Stimulated activated CD8-positive, alpha-beta memory T cell treated with anti-CD3 and anti-CD28 coated beads, Interleukin-7, amount 100 ng/mL, for 24 hours (primary cell): Measurements from ENCODE around the gene TGFBR1.

Experiments used
- DNase-seq: peaks from one replicate; pipeline ENCODE4 v3.0.0-alpha.2; 2020; ENCODE audit warnings: low read depth

Gene TGFBR1

DNA sequence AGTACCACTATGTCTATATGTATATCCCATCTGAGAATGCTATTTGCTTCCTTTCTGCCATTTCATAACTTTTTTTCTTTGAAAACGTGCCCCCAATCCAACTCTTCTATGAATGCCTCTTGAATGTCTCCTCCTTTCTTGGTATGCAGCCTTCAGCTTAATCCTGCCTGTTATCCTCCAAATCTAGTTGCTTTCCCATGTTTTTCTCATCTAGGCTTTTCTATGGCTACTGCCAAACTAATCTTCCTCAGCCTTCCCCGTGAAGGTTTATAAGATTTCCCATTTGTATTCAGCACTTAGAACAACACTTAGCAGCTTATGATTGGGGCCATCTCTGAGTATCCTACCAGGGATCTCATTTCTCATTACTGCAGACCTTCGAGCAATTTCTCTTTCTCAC lies 2.5 kb downstream of the TGFBR1 start:
- no peak for DNase-seq

DNA sequence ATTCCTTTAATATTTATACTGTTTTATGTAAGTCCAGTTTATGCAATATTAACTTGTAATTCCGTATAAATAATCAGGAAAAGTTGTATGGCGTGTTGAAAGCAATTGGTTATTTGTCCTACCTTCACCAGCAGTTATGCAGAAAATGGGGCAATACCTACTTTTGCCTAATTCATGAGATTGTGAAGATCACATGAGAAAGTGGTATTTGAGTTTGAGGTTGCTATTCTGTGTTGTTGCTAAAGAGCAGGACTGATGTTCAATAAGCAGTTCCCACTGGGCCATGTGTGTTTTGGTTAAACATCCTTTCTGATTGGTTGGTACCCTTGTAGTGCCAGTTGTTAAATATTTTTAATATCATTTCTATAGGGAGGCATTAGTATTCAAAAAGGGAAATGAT lies 3.2 kb downstream of the TGFBR1 start:
- DNase-seq: no peak

DNA sequence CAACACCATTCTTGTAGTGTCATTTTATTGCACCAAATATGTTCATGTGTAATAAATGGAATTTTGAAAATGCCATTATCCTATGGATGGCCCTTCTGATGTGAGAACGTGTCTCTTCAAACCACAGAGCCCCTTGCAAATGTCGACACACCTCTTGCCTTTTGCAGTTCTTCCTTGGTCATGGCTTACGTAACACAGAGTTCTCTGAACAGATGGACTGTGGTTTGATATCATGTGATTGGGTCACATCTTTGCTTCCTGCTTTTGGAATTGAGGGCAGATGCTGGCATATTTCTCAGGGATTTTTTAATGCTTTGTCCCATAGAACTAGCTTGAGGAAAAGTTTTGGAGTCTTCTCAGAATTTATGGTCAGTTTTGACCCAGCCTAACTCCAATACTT lies 4.6 kb downstream of the TGFBR1 start:
- DNase-seq: no peak

DNA sequence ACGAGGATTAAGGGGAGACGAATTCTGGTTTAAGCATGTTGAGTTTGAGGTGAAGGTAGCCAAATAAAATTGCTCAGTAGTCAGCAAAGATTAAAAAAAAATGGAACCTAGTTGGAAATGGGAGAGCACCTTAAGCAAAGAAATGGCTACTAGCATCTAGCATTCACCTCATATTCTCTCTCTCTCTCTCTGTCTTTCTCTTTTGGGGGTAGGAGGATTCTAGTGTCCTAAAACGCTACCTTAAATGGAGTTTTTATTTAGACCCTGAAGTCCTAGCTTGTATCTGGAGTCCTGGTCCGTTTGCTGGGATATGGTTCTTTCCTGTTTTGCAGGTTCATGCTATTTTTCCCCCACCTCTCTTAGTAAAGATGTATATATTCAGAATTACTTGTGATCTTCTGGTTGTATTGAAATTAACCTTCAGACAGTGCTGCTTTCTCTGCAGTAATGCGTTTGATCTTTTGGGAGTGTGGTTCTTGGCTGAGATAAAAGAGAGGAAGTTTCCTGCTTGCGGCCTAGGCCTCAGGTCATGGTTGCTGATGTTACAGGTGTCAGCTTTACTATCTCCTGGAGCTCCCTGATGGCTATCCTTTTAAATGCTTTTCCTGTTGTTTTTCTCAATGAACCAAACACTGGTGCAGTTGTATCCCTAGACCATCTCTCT lies 8.0 kb downstream of the TGFBR1 start:
- DNase-seq: no peak

DNA sequence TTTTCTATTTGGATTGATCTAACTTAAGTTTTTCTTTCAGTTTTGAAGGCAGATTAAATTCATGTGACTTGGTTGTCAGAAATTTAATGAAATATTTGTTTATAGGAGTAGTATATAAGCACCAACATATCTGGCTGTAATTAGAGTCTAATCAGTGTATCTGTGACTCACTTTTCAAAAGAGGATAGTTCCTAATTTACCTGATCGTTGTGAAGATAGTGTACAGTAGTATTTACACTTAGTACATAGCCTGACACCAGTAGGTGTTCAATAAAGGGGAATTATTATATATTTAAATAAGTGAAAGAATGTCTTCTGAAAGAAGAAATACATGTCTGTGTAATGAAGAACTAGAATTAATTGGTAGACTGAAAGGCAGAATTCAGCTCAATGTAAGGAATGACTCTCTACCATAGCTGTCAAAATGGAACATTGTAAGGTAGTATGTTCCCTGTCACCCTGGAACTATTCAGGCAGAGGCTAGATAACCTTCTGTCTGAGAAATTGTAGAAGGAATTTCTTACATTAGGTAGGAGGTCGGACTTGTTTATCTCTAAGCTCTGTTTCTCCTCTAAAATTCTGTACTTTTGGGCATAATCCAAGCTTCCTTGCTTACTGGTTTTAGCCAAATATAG lies 8.6 kb downstream of the TGFBR1 start:
- DNase-seq: no peak

DNA sequence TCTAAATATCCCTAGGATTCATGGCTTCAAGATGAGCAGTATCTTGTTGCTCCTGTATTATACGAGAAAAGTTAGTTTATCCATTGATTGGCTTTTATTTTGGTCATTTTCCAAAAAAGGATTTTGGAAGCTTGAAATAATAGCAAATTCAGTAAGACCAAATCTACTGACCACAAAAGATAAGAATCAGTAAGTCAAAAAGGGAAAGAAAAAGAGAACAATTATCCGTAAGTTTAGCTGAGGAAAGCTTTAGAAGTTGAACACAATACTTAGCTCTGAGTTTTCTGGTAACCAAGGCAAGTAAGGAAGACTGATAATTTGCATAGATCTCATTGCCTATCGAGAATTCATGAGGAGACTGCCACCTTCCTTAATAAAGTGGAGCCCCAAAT lies 9.1 kb downstream of the TGFBR1 start:
- no peak for DNase-seq

DNA sequence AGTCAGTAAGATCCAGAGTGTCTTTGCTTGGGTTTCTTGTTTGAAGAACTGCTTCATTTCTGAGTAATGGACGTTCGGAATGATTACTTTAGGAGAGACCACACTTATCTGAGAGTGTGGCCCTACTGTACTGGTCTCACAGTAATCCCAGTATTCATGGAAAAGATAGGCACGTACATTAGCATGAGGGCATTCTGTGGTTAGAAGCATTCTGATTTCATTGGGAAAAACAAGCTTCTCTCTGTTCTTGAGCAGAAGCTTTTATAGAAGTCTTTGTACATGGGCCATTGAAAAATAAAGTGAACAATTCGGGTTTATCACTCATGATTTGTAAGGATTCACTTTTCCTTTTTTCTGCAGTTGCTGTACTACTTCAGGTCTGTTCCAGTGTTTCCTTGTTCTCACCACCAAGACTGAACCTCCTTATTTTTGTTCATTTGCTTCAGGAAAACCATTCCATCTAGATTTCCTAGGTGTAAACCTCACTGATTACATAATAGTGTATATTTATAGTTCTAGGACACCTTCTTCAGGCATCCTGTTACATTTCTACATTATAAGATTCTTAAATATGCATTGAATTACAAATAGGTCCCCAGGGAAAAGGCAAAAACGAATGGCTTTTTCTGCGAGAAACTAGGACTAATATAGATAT lies 10.1 kb downstream of the TGFBR1 start:
- DNase-seq: no peak

DNA sequence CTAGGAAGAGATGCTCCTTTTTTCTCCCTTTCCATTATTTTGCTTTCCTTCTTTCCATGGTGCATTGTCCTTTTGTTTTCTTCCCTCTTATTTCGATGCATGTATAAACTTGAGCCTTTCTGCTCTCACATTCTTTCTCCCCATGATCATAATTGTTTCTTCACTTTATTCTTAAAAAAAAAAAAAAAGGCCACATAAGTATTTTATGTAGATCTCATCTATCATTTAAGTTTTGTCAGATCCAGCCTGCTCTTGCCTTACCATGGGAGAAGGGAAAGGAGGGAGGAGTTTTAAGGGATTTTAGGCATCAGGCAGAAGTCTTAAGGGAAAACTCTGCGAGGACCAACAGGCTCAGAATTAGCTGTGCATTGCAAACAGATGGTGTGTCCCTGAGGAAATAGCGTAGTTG lies 11.1 kb downstream of the TGFBR1 start:
- DNase-seq: no peak

DNA sequence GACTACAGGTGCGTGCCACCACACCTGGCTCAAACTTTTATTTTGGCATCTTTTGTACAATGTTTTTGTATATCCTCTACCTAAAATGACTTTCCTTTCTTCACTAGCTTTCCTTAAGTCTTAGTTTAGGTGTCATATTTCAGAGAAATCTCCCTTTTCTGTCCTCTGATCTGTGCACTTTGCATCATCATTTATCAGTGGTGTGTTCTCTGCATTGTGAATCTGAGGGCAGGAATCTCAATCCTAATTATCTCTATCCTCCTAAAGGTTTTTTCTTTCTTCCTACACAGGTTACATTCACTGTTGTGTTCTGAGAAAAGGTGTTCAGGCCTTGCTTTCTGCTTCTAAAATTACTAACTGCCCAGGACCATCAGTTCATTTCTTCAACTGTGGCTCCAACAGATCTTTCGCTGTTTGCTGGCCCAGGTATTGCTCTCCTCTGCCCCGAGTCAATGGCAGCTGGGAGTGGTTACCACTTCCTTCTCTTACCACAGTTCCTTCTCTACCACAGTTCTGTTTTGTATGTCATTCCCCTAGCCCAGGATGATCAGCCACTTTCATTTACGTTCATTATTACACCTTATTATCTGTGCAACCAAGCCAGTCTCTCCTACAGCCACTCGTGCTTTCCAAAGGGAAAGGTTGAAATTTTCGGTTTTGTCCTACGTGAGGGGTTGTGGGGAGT lies 14.0 kb downstream of the TGFBR1 start:
- no peak for DNase-seq

DNA sequence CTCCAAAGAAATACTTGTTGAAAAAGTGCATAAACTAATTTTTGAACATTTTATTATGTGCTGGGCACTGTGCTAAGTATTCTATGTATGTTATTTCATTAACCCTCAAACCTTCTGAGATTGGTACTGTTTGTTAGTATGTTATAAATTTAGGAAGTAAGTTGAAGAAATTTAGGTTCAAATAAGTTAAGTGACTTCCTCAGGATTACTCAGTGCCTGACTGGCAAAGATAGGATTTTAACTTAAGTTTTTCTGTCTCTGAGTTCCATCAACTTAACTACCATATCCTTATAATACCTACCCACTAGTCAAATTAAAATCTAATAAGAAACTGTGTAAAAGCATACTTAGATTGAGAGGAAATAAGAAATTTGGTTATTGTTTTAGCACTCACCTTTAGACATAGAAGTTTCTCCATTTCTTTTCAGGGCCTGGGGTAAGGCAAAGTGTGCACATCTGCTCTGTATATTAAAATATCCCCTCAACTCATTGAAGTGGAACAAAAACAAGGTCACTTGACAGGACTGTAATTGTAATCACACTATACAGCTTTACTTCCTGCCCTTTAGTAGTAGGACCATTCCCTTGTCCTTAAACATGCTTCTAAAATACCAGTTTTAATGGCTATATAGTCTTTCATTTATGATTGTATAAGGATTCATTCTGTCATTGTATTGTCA lies 15.2 kb downstream of the TGFBR1 start:
- DNase-seq: no peak

DNA sequence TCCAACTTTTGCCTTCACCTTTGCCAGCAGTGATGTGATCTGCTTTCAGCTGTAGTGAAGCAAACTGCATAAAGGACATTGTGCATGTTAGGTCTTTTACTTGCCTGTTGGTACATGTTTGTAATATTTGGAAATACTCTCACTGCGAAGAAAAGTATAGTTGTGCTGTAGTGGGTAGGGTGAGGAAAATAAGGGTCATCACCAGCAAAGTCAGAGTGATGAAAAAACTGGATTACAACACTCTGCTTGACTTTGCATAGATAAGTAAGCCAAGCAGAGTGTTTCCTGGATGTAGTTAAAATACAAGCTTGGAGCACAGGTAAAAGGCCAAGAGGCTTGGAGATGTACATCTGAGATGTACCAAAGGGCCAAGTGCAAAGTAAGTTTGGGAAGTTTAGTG lies 16.7 kb downstream of the TGFBR1 start:
- no peak for DNase-seq

DNA sequence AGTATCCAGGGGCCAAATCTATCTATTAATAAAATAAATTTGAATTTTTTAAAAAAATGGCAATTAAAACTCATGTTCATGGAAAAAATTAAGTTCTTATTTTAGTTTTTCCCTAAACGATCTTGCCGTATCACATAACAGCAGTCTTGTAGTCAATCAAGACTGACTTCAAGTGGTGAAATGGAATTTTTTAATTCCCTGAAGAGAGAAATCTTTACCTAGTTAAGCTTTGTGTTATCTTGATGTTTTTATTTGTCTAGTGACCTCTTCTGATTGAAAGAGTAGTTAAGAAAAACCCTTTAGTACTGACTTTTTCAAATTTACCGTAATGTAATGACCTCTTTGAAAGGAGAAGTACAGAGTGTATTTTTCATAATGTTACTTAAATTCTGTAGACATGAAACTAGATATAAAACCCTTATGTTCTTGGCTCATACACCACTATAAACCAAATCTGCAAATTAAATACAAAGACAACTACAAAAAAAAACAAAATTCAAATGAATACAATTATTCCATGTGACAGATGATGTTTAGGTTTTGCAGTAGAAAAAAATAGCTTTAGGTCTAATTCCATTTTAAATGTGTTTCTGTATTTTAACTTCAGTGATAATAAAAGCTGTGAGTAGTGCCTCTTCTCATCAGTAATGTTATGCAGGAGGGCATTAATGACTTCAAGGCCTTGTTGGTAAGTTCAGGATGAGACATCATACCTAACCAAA lies 19.8 kb downstream of the TGFBR1 start:
- no peak for DNase-seq

DNA sequence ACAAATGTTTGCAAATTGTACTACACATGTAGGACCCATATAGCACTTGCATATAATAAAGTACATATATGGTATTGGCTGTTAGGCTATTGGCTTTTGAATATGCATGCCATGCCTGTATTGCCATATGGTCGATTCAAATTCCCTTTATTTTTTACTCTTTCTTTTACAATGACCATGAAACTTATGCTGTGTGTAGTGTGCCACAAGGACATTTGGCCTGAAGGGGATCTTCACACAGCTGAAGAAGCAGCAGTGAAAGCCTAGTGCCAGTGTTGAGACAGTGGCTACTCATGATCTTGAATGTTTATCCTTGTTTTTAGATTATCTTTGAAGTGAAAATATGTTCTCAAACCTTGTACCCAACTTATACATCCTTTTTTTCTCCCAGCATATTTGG lies 20.5 kb downstream of the TGFBR1 start:
- no peak for DNase-seq

DNA sequence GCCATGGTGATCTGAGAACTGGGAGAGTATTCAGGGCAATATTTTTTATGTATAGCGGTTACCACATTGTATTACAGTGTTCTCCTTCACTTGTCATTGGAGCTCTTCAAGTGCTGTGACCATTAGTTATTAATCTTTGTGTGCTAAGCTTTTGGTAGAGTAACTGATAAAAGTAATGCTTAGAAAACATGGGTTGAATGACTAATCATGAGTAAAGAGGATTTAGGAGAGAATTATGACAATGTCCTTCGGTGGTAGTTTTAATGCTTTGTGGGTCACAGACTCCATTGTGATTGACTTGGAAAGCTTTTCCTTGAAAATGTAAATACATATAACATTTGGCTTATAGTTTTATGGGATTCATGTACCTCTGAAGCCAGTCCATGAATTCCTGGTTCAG lies 21.4 kb downstream of the TGFBR1 start:
- DNase-seq: no peak

DNA sequence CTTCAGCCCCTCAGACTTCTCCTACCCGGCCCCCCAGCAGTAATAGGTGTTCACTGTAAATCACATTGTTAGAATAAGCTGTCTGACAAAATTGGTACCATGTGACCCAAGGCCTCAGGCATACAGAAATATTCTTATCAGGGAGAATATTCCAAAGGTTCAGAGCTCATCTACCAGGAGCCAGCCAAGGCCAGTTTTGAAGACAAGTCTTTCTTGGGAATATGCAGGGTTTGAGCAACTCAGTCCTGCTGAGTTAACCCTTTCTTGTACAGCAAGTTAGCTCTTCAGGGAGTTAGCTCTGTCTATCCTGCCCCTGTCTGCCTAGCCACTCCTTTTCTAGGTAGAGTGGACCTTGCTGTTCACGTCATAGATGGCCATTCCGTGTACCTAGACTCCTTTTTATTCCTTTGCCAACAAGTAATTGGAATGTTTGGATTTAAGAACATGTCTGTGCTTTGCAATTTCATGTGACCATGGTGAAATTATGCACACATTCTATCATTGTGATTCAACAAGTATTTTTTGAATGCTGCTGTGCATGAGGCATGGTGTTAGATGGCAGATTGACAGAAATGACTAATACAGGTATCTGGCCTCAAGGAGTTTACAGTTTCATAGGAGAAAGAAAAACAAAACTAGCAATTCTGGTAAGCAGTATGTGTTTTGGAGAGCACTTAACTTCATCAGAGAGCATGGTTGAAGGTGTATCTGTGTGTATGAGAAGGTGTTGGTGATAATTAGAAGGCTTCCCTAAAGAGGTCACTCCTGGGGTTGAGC lies 22.6 kb downstream of the TGFBR1 start:
- no peak for DNase-seq

DNA sequence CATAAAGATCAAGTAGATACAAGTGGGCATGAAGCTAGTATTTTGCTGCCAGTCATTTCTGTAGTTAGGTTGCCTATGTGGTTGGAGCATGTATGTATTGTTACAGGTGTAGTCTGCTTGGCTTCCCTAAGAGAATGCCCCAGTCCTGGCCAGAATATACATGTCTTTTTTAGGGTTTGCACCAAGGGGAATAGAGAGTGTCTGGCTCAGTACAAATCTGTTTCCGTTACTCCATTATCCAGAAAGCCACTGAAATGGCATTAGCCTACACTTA lies 23.2 kb downstream of the TGFBR1 start:
- DNase-seq: no peak

DNA sequence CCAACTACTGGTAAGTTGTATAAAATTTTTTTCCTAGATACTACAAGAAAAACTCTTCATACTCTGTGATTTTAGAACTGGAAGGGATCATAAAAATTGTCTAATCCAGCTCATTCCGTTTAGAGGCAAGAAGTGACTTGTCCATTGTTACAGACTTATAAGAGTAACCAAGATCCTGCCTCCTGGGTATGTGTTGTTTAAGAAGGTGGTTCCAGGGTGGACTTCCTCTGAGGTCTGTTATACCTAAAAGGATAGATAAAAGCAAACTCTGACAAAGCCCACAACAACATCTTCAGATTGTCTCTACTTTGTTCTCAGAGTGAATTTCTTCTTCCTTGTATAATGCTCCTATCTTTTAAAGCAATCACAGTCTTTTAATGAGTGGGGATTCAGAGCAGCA lies 24.2 kb downstream of the TGFBR1 start:
- DNase-seq: no peak

DNA sequence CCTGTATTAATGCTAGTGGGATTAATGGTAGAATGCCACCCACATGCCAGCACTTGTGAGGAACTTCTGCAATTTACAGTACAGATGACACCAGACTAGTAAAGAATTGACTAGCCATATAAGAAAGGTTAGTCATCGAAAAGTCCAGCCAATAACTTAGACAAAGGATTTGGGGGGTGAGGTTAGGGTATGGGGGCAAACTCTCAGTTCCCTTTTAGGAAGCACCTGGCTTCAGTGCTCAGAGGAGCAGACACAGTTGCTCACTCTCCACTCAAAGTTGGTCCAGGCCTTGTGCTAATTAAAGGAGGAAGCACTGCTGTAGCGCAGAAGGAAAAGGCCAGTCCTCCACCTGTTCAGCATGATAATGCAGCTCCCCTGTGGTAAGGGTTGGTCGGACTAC lies 25.2 kb downstream of the TGFBR1 start:
- no peak for DNase-seq

DNA sequence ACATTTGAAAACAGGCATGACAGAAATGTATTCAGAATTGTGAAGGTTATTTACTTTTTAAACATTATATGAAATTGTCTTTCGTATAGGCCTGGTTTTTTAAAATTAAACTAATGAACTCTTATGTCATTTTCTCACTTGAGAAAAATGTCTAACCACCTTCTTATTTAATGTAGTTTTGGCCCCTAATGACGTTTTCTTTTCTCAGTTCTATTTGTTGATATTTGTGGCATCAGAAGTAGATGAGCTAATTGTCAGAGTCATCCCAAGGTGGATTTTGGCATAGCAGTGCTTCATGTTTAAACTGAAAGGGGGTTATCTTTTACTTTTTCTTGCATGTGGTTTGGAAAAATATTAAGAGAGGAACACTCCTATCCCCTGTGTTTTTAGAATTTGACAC lies 28.2 kb downstream of the TGFBR1 start:
- no peak for DNase-seq

DNA sequence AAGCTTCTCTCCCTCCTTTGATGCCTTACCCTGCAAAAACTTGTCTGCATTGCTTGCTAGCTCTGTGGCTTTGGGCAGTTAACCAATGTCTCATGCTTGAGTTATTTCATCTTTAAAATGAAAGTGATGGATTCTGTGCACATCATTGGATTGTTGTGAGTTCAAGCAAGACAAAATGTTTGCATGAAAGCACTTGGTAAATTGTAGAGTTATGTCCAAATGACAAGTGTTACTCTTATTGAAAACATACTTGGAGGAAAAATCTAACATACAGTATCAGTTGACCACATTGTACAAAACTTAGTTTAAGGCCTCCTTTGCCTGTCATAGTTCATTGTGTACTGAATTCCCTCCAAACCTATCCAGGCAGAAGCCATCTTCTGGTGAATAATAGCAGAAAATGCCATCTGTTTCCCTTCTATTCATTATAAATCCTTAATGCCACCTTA lies 30.0 kb downstream of the TGFBR1 start:
- no peak for DNase-seq

DNA sequence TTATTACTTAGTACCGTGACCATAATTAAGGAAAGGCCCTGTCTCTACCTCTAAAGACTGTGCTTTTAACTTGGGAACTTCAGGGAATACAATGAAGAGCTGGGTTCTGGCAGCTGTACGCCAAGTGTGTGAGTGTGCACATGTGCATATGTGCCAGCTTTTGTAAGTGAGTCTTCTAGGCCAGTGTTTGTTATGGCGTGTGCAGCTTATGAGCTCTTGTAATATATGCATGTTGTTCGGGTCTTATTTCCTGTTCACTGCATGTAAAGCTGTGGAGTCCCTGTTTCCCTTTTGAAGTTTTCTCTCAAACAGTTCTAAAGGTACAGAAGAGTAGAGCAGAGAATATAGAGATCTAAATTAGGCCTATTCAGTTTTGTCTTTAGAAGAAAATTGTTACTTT lies 30.5 kb downstream of the TGFBR1 start:
- no peak for DNase-seq
